ENCODE measurements around the gene PITPNM1.

Gene PITPNM1

DNA sequence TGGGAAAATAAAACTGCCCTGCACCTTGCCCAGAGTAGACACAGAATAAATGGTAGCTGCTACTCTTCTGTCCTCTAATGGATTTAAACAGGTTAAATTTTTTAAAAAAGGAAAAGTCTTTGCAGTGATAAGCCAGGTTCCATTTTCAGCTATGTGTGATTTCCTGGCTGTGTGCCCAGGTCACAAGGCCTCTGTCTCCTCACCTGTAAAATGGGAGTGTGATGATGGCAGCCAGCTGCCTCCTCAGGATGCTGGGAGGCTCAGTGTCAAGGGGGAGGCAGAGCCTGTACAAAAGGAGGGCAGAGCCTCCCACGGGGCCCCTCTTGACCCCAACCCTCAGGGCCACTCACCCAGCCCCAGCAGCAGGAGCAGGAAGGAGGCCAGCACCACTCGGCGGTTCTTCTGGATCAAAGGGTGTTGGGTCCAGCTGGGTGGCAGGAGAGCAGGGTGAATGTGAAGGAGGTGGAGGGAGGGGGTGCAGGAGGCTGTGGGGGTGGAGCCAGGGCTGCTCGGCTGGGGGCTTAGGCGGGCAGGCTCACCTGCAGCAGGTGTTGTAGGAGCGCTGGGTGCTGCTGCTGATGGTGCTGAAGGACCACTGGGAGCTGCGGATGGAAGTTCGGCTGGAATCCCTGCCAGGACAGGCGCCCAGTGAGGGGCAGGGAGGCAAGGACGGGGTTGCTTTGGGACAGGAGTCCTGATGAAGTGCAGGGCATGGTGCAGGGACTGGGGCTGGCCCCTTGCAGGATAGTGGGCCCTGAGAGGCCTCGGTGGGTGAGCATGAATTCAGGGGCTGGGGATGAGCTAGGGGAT lies 38.0 kb downstream of the PITPNM1 start:
- DNase-seq (ENCODE audit: low read depth) = no peak
- peak overlapping the region; percentile 62 for H3K4me3 ChIP-seq (ENCODE audit: low read length)
- TF ChIP-seq CTCF (IDR thresholded peaks at IDR 0.05; ENCODE audit: insufficient read depth, low read depth, low read length, missing control alignments) = no peak

DNA sequence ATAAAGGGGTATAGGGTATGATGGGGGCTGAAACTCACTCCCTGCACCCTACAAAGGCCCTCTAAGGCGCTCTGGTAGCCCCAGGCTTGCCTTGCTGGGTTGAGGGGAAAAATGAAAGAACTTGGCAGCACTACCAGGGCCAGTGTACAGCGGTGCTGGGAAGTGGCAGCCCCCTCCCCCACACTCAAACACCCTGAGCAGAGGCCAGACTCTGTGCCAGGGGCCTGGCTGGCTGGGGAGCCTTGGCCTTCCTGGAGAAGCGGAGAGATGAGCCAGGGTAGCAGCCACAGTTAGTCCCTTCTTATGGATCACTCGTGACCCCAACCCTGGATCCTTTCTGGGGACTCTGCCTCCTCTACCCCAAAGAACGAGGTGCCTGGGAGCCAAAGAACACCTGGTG lies 38.8 kb downstream of the PITPNM1 start:
- no peak for DNase-seq (ENCODE audit: low read depth)
- H3K4me3 ChIP-seq (ENCODE audit: low read length) = no peak overlapping the region
- no peak for TF ChIP-seq CTCF (IDR thresholded peaks at IDR 0.05; ENCODE audit: insufficient read depth, low read depth, low read length, missing control alignments)

DNA sequence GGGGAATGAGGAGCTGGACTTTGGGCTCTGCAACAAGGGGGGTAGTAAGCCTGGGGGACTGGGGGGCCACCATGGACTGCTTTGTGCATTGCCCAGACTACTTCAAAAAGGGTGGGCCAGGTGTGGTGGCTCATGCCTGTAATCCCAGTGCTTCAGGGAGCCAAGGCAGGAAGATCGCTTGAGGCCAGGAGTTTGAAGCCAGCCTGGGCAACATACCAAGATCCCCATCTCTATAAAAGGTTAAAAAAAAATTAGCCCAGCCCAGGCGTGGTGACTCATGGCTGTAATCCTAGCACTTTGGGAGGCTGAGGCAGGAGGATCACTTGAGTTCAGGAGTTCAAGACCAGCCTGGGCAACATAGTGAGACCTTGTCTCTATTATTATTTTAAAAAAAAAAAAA lies 39.6 kb downstream of the PITPNM1 start:
- peak; percentile 60 for DNase-seq (ENCODE audit: low read depth)

DNA sequence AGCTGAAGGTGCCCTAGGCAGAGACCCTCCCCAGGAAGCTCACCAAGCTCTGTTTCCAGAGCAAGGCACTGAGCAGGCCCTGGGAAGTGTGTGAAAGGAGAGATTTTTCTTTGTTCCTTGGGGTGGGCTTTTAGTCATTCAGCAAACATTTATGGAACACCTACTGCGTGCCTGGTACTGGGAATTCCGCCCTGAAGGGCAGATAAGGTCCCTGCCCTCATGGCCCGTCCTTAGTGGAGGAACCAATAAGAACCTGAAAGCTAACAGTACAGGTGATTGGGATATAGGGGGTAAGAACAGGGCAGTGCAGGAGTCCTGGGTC lies 40.0 kb downstream of the PITPNM1 start:
- H3K4me3 ChIP-seq (ENCODE audit: low read length) = peak overlapping the region; percentile 57
- TF ChIP-seq CTCF (IDR thresholded peaks at IDR 0.05; ENCODE audit: insufficient read depth, low read depth, low read length, missing control alignments) = no peak
- DNase-seq (ENCODE audit: low read depth) = peak; percentile 27

More for the DNA sequence above, 39.6 kb downstream of the PITPNM1 start:
- H3K4me3 ChIP-seq (ENCODE audit: low read length) = peak overlapping the region; percentile 57

- peak overlapping the region; percentile 57 for H3K4me3 ChIP-seq (ENCODE audit: low read length)
- TF ChIP-seq CTCF (IDR thresholded peaks at IDR 0.05; ENCODE audit: insufficient read depth, low read depth, low read length, missing control alignments) = no peak
- DNase-seq (ENCODE audit: low read depth) = peak; percentile 94
Measured at GRCh38 chr11:67464411-67465188, 40.6 kb downstream of the PITPNM1 start.

- no peak for TF ChIP-seq CTCF (IDR thresholded peaks at IDR 0.05; ENCODE audit: insufficient read depth, low read depth, low read length, missing control alignments)
- peak overlapping the region; percentile 20 for H3K4me3 ChIP-seq (ENCODE audit: low read length)
- peak; percentile 87 for DNase-seq (ENCODE audit: low read depth)
Measured at GRCh38 chr11:67463680-67464410, 41.3 kb downstream of the PITPNM1 start.

DNA sequence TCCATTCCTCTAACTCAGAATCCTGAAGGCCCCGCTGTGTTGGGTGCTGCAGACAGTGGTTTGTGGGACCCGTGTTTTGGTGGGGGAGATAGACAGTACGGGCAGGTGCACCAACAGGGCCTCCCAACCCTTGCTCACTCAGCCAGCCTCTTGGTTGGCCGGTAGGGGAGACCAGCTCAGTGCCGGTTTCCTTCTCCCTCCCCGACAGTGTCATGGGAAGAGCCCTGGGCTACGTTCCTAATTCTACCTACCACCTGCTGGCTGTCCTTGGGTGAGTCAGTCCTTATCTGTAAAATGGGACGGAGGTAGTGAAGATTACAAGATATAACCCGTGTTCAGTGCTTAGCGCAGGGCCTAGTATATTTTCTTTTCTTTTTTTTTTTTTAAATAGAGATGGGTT lies 42.0 kb downstream of the PITPNM1 start:
- H3K4me3 ChIP-seq (ENCODE audit: low read length) = no peak overlapping the region
- DNase-seq (ENCODE audit: low read depth) = no peak
- TF ChIP-seq CTCF (IDR thresholded peaks at IDR 0.05; ENCODE audit: insufficient read depth, low read depth, low read length, missing control alignments) = no peak

Data from epithelial cell of esophagus (primary cell).